SK-N-SH (cell line): ENCODE measurements around the gene ORC4.

Experiments used
- FOXJ3 ChIP-seq: sonication (generic); formaldehyde crosslinking; IDR thresholded peaks from 2 replicates; pipeline ENCODE4 v1.5.1; 2020; ENCODE audit warnings: mild to moderate bottlenecking, missing genetic modification reagents
- GABPA ChIP-seq: IDR thresholded peaks from 2 replicates; pipeline ENCODE4 v1.4.0; 2012; ENCODE audit warnings: low read depth, mild to moderate bottlenecking
- GATA2 ChIP-seq: sonication (generic); formaldehyde crosslinking; IDR thresholded peaks from 2 replicates; pipeline ENCODE4 v1.5.0; 2020; ENCODE audit warnings: mild to moderate bottlenecking, missing genetic modification reagents
- MAX ChIP-seq: IDR thresholded peaks from 2 replicates; pipeline ENCODE4 v1.4.0; 2012; ENCODE audit warnings: low read depth
- MEF2A ChIP-seq: IDR thresholded peaks from 2 replicates; pipeline ENCODE4 v1.4.0; 2012; ENCODE audit warnings: low read depth, borderline replicate concordance
- POLR2AphosphoS5 ChIP-seq: IDR thresholded peaks from 2 replicates; pipeline ENCODE4 v1.6.1; 2012; ENCODE audit warnings: low read depth, low read length
- SIN3A ChIP-seq: IDR thresholded peaks from 2 replicates; pipeline ENCODE4 v1.6.1; 2012; ENCODE audit warnings: low read depth, mild to moderate bottlenecking, low read length, moderate library complexity, borderline replicate concordance
- TCF12 ChIP-seq: IDR thresholded peaks from 2 replicates; pipeline ENCODE4 v1.4.0; 2012
- TF ChIP-seq, protein P1 (sequence below): fragments of 200-600 bp; sonication (generic); IDR thresholded peaks from 2 replicates; pipeline ENCODE4 v1.6.1; 2017; ENCODE audit warnings: antibody characterized with exemption, mild to moderate bottlenecking, moderate library complexity
- TF ChIP-seq, protein P2 (sequence below): fragments of 150-350 bp; IDR thresholded peaks from 2 replicates; pipeline ENCODE4 v1.6.1; 2017; ENCODE audit warnings: antibody characterized with exemption, low read length, low read depth, borderline replicate concordance

- no peak for TF ChIP-seq SIN3A
- TF ChIP-seq, protein P1, sequence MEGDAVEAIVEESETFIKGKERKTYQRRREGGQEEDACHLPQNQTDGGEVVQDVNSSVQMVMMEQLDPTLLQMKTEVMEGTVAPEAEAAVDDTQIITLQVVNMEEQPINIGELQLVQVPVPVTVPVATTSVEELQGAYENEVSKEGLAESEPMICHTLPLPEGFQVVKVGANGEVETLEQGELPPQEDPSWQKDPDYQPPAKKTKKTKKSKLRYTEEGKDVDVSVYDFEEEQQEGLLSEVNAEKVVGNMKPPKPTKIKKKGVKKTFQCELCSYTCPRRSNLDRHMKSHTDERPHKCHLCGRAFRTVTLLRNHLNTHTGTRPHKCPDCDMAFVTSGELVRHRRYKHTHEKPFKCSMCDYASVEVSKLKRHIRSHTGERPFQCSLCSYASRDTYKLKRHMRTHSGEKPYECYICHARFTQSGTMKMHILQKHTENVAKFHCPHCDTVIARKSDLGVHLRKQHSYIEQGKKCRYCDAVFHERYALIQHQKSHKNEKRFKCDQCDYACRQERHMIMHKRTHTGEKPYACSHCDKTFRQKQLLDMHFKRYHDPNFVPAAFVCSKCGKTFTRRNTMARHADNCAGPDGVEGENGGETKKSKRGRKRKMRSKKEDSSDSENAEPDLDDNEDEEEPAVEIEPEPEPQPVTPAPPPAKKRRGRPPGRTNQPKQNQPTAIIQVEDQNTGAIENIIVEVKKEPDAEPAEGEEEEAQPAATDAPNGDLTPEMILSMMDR: no peak
- TF ChIP-seq POLR2AphosphoS5: no peak
- no peak for TF ChIP-seq TCF12
- no peak for TF ChIP-seq MEF2A
- TF ChIP-seq, protein P2, sequence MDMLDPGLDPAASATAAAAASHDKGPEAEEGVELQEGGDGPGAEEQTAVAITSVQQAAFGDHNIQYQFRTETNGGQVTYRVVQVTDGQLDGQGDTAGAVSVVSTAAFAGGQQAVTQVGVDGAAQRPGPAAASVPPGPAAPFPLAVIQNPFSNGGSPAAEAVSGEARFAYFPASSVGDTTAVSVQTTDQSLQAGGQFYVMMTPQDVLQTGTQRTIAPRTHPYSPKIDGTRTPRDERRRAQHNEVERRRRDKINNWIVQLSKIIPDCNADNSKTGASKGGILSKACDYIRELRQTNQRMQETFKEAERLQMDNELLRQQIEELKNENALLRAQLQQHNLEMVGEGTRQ: no peak
- TF ChIP-seq GABPA: no peak
- no peak for TF ChIP-seq GATA2 (CRISPR knock-in tag)
- TF ChIP-seq MAX: no peak
- TF ChIP-seq FOXJ3 (CRISPR knock-in tag): no peak
Observed at GRCh38 chr2:148039783-148040182, 19.2 kb upstream of the ORC4 start.
